Measurements from ENCODE around the gene LAMA3.

GRCh38 chr18:23688528-23688927, 725 bp upstream of the LAMA3 start:
- TF ChIP-seq POLR2AphosphoS5 (IDR thresholded peaks at IDR 0.05; ENCODE audit: insufficient read depth, low read depth, low read length) (no peak), POLR2A (IDR thresholded peaks at IDR 0.05; ENCODE audit: low read depth, low read length) (no peak), CTCF (IDR thresholded peaks at IDR 0.05; ENCODE audit: extremely low read depth in 1 of 2, insufficient read depth in 1 of 2, low read depth in 1 of 2, low read length in 2 of 2) (no peak), GATA2 (IDR thresholded peaks at IDR 0.05; ENCODE audit: insufficient read depth, insufficient read length, low read depth, low read length) (no peak), MYC (IDR thresholded peaks at IDR 0.05; ENCODE audit: low read depth, low read length) (no peak), EZH2 (IDR thresholded peaks at IDR 0.05; ENCODE audit: borderline replicate concordance, low read depth, low read length, severe bottlenecking) (no peak), JUN (IDR thresholded peaks at IDR 0.05; ENCODE audit: borderline replicate concordance, insufficient read depth, insufficient read length, low read depth) (no peak)

All from endothelial cell of umbilical vein (primary cell).